GM18873 (cell line): Measurements from ENCODE around the gene NBAS.
A peak's percentile ranks its signal among the peaks of the same experiment; 100 is the strongest.

Experiments used
- ATAC-seq: cut with Tn5 transposase; IDR thresholded peaks from one replicate; pipeline ENCODE4 v1.9.1; 2021; ENCODE audit warnings: mild to moderate bottlenecking, moderate library complexity, moderate number of reproducible peaks; ENCODE audit not compliant: unreplicated experiment, low FRiP score

Gene NBAS

DNA sequence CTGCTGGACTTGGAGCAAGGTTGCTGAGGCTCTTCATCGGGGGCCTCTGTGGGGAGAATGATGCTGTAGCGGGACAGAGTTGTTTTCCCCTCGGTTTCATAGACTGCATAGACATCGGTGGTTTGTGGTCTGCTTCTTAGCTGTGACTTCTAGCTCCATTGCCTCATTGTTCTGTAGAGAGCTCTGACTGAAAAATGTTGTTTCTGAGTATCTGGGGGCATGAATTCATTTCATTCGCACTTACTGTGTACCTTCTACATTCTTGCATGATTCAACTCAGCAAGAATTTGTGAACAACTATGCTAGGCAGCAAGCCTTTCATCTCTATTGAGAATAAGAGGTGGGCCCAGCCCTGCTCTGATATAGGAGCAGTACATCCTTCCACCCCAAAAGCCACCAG is 406.8 kb downstream of the NBAS start:
- no peak for ATAC-seq

- no peak for ATAC-seq
These were observed 408.8 kb downstream of the NBAS start for GRCh38 chr2:15152382-15152781.

DNA sequence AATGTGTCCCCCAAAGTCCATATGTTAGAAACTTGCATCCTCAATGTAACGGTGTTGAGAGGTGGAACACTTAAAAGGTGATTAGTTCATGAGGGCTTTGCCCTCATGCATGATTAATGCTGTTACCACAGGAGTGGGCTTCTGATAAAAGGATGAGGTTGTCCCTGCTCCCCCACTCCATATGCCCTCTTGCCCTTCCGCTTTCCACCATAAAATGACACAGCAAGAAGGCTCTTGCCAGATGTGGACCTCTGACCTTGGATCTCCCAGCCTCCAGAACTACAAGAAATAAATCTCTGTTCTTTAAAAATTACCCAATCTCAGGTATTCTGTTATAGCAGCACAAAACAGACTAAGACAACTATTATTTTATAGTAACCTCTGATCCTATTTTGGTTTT is 412.1 kb downstream of the NBAS start:
- no peak for ATAC-seq

DNA sequence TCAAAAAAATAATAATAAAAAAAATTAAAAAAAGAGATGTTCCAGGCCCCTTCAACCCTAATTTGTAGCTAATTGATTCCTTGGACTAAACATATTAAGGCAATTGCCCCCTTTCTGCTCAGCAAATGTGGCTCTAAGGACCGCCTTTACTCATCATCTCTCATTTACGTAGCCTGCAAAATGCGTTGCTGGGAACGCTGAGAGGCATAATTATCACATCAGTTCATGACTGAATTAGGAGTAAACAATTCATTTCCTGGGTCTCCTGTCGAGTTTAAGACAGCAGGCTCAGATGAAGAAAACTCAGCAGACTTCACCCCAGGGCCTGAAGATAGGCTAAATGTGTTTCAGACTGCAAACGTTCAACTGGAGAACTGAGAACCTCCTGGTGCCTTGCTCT is 413.5 kb downstream of the NBAS start:
- ATAC-seq: no peak

DNA sequence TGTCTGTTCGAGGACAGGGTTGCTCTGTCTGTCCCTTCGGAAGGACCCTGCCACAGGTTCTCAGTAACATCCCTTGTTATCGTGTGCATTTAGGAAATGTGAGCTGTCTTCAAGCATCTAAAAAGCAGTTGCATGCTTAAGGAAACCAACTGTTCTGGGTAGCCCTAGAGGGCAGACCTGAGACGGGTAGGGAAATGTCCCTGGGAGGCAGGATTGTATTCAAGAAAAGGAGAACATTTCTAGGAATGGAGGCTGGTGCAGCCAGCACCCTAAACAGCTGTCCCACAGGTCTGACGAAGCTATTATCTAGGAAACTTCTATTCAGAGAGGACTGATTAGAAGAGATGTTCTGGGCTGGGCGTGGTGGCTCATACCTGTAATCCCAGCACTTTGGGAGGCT is 414.2 kb downstream of the NBAS start:
- no peak for ATAC-seq

- ATAC-seq: no peak
These were observed 415.2 kb downstream of the NBAS start for GRCh38 chr2:15145919-15146318.

DNA sequence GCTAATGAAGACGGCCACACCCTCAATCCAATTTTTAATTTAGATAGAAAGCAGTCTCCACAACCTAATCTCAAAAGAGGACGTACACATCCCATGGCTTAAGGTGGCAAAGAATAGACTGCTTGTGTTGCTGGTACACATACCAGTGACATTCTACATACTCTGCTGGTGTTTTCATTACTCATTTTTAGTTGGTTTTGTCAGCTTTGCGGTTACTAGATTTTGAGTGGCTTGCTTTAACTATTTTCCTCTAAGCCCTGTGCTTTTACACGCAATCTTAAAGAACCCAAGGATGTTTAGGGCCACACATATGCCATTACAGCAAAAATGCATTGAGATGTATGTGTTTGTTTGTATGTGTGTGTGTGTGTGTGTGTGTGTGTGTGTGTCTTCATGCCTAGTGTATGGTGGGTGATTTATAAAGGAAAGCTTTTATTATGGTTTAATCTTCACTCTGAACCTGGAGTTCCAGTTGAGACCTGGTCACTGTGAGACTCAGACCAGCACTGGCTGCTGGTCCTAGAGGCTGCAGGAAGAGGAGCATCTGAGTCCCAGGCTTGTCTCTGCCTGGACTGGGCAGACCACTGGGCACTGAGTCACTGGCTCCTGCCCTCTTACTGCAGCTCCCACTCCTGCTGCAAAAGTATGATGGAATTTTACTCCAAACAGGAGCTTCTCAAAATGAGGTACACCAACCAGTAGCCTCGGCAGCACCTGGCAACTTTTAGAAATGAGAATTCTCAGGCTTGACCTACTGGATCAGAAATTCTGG is 415.9 kb downstream of the NBAS start:
- ATAC-seq: no peak

DNA sequence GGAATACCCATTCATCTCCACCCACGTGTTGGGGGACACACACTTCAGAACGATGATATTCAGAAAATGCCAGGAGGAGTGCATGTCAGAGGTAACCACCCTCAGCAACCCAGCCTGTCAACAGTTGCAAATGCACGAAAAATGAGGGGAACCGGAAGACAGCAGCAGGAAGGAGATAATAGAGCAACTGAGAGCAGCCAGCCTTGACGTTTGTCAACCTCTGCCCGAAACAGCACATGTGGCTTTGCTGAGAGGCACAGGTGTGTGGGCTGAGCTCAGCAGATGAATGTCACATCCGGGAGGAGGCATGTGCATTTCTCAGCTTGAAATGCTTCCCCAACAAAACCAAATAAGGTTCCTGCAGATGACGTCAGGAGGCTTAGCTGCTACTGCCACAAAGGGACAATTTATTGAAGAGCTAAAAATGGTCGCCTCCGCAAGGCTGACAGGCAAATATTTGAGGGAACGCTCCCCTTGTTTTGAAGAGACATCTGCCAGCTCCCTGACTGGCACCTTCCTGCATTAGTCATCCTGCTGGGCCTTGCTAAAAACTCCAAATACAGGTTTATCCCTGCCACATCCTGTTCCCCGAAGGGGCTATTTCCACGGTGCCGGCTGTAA is 419.0 kb downstream of the NBAS start:
- ATAC-seq: peak; percentile 100

DNA sequence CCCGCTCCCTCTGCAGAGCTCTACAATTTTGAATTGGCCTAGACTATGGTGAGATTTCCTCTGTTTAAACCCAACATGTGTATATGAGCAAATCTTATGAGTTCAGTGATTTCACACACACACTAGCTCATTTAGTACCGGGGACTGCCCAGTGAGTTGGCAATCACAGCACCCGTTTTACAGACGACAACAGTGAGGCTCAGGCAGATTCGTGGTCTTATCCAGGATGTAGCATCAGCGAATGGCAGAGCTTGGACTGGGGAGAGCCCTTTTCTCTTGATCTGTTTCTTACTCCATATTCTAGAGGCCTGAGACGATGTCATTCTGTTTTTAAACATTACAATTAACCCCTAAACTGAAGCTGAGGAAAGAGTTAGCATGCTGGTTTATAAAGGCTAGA is 419.9 kb downstream of the NBAS start:
- ATAC-seq: no peak

- ATAC-seq: no peak
These were observed 424.5 kb downstream of the NBAS start for GRCh38 chr2:15136639-15137038.

DNA sequence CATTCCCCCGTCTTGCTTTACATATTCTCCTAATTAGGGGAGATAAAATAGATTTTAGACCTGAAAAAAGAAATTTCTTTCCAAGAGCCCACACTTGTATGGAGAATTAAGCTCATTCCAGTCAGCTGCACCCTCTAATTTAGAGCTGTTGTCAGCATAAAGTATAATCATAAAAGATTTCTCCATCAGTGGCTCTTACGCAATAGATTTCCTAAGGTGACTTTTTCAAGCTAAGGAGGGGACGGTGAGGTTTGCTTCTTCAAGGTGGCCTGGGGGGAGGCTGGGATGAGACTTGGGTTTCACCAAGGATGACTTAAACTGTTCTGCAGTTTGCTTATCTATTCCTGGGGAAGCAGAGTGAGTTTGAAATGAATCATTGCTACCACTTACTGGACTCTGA is 426.2 kb downstream of the NBAS start:
- ATAC-seq: no peak

GRCh38 chr2:15133461-15133860 is 427.7 kb downstream of the NBAS start:
- no peak for ATAC-seq

GRCh38 chr2:15128846-15129245 is 432.3 kb downstream of the NBAS start:
- no peak for ATAC-seq

GRCh38 chr2:15127876-15128275 is 433.3 kb downstream of the NBAS start:
- no peak for ATAC-seq

GRCh38 chr2:15127301-15127700 is 433.8 kb downstream of the NBAS start:
- no peak for ATAC-seq

DNA sequence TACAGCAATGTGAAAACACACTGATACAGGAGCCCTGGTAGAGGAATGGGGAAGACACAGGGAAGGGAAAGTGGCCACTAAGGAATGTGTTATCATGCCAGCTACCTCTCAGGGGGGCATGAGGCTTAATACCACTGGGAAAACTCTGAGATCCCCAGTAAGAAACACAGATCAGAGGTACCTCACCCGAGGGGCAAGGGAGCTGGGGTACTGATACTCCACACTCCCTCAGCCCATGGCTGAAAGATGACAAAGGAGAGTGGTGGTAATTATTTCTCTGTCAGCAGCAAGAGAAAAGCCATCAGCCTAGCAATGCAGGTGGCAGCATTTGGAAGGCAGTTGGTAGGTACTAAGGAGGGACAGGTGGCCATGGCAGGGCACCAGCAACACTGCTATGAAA is 434.8 kb downstream of the NBAS start:
- ATAC-seq: no peak

GRCh38 chr2:15122915-15123314 is 438.2 kb downstream of the NBAS start:
- no peak for ATAC-seq

GRCh38 chr2:15120631-15121030 is 440.5 kb downstream of the NBAS start:
- ATAC-seq: no peak

- no peak for ATAC-seq
These were observed 441.4 kb downstream of the NBAS start for GRCh38 chr2:15119722-15120175.

DNA sequence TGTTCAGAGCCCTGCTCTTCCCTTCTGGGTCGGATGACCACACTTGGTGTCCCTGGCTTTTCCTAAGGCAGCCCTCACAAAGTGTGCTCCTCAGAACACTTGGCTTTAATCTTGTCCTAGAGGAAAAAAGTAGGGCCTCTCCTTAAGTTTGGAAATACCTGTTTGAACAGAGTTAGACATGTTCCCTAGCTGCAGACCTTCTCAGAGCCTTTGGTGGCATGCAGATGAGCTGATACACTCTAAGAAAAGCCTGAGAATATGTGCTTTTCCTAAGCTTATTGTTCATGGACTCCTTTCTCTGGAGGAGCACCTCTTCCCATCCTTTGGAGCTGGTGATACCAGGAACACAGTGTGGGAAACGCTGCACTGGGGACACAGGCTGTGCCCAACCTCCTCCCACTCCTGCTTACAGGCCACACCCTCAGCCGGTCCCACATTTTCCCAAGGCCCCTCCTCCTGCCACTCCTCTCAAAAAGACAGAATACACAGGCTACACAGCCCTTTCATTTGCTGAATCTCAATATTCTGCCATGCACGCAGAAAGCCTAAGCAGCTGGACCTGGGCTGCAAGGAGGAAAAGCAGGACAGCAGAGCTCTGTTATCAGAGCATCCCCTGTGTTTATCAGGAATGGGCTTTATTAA is 443.6 kb downstream of the NBAS start:
- ATAC-seq: no peak
